Right lobe of liver (tissue), 4 donors: ENCODE results near the gene SPAG17.
A peak's percentile ranks its signal among the peaks of the same experiment; 100 is the strongest.

ENCODE experiments used
- POLR2A ChIP-seq: fragments of 450-650 bp; IDR thresholded peaks from one replicate; pipeline ENCODE4 v1.6.1; 2017; ENCODE audit warnings: antibody characterized with exemption, mild to moderate bottlenecking
- TF ChIP-seq, protein P1 (sequence below), 4 donors: fragments of 200-600 bp in 3 of 4; fragments of 450-650 bp in 1 of 4; IDR thresholded peaks; one replicate each; pipeline versions ENCODE4 v1.5.1 to v1.8.0; 2016 to 2022; ENCODE audit warnings: antibody characterized with exemption in 4 of 4, mild to moderate bottlenecking in 2 of 4
- donor health status: DM: no; HTN: no; CAD: no.
- donor health status: DM: no; HTN: no; CAD: no.
- donor health status: DM: no; HTN: yes; CAD: no.

DNA sequence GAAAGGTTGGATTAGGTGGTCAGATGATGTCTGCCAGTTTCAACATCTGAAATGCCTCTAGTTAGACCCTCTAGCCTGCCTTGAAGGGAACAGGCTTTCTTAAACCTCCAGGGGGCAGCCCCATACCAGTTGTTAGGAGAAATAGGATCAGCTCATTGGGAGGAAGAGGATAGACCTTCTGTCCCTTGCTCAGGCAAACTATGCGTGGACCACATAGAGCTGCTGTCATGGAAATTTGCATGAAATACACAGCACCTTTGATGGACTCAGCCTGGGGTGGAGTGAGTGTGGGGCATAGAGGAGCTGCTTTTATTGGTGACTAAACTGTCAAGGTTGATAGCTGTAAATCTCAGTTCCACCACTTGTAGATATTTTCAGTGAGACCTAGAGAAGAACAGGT, 38.4 kb upstream of the SPAG17 start:
- TF ChIP-seq, protein P1, sequence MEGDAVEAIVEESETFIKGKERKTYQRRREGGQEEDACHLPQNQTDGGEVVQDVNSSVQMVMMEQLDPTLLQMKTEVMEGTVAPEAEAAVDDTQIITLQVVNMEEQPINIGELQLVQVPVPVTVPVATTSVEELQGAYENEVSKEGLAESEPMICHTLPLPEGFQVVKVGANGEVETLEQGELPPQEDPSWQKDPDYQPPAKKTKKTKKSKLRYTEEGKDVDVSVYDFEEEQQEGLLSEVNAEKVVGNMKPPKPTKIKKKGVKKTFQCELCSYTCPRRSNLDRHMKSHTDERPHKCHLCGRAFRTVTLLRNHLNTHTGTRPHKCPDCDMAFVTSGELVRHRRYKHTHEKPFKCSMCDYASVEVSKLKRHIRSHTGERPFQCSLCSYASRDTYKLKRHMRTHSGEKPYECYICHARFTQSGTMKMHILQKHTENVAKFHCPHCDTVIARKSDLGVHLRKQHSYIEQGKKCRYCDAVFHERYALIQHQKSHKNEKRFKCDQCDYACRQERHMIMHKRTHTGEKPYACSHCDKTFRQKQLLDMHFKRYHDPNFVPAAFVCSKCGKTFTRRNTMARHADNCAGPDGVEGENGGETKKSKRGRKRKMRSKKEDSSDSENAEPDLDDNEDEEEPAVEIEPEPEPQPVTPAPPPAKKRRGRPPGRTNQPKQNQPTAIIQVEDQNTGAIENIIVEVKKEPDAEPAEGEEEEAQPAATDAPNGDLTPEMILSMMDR (IDR thresholded peaks at IDR 0.05): peak; percentile 7 to 26 (median 19)
- TF ChIP-seq POLR2A: no peak
